Pancreas (tissue), 10 donors: Measurements from ENCODE around the gene DIP2C. TPM values are rescaled to one million over a fixed set of nuclear protein-coding genes. Genes with fewer than 3 reads are reported as not detected.

Source experiments
- ATAC-seq, 4 donors: fragments of 200-7000 bp; cut with Tn5 transposase; one replicate each; pipeline versions ENCODE4 v1.8.0 to v1.9.1; 2020; ENCODE audit warnings: mild to moderate bottlenecking in 4 of 4, moderate library complexity in 4 of 4
- DNase-seq, 6 donors: peaks; one replicate each; pipeline ENCODE4 v3.0.0-alpha.2; 2020
- FAIRE-seq: peaks from 2 replicates; lab custom pipeline; 2012; peaks lifted over from hg19 to GRCh38; lab: Jason Lieb, UNC
- H3K27ac ChIP-seq, 4 donors: fragments of 200-600 bp; sonication (generic); 1 replicate in 3 of 4; 2 replicates in 1 of 4; pipeline versions ENCODE4 v1.5.0 to v1.8.0; 2020
- H3K27me3 ChIP-seq, 4 donors: fragments of 200-600 bp; one replicate each; pipeline ENCODE4 v1.8.0; 2021
- H3K36me3 ChIP-seq, 3 donors: fragments of 200-600 bp; sonication (generic) in 1 of 3; one replicate each; pipeline versions ENCODE4 v1.5.0 to v1.8.0; 2020 to 2021
- H3K4me1 ChIP-seq, 3 donors: fragments of 200-600 bp; one replicate each; pipeline ENCODE4 v1.8.0; 2021
- H3K4me3 ChIP-seq, 4 donors: fragments of 200-600 bp; sonication (generic) in 2 of 4; one replicate each; pipeline versions ENCODE4 v1.5.0 to v1.8.0; 2020 to 2021
- H3K9me3 ChIP-seq, 4 donors: fragments of 200-600 bp; one replicate each; pipeline ENCODE4 v1.8.0; 2021
- WGBS, 2 donors: extraction: QIAGEN DNeasy Blood & Tissue Kit; methylation state at CpG; one replicate each; pipeline ENCODE4 v1.1.7; 2013; 5-methylcytosine and 5-hydroxymethylcytosine counted together
- intact Hi-C, 3 donors: fragments of 100-400 bp; cut with DNase I; formaldehyde crosslinking; loops; one replicate each; pipeline versions ENCODE4 v1.11.1 to v1.14.2; 2022
- polyA plus RNA-seq, 2 donors: library from polyadenylated mRNA; stranded (reverse); fragments of 200-250 nt; gene quantifications; one replicate each; pipeline ENCODE4 v1.2.3, GENCODE V29; 2013
- total RNA-seq, 6 donors: library from RNA; stranded (reverse); fragmentation: NEBNext Ultra II Directional in 4 of 6; extraction: Animal tissue kit (Norgen Biotek cat#: 25700) in 4 of 6; gene quantifications; one replicate each; pipeline versions ENCODE4 v1.2.1 to v1.2.4, GENCODE V29; 2021 to 2023
- TF ChIP-seq, protein P1 (sequence below), 4 donors: fragments of 200-600 bp; sonication (generic) in 3 of 4; IDR thresholded peaks; one replicate each; pipeline versions ENCODE4 v1.5.0 to v1.8.0; 2021; ENCODE audit warnings: antibody characterized with exemption in 4 of 4
- donor health status: healthy with polysubstance abuse.
- donor health status: DM: no; HTN: no; CAD: no; lungs with moderate emphysema.
- donor health status: DM: no; HTN: no; CAD: no.
- donor health status: control.
- donor health status: control.
- donor health status: Bipolar disorder and iron deficiency.
- donor health status: DM: yes; HTN: yes; CAD: no.
- donor health status: DM: no; HTN: no; CAD: no.
- donor health status: DM: no; HTN: no; CAD: no.
- donor health status: DM: yes; HTN: yes; CAD: no.

DIP2C gene
- total and polyA plus RNA-seq, 8 donors = 4.3 to 11.8 (median 7.3) TPM

DNA sequence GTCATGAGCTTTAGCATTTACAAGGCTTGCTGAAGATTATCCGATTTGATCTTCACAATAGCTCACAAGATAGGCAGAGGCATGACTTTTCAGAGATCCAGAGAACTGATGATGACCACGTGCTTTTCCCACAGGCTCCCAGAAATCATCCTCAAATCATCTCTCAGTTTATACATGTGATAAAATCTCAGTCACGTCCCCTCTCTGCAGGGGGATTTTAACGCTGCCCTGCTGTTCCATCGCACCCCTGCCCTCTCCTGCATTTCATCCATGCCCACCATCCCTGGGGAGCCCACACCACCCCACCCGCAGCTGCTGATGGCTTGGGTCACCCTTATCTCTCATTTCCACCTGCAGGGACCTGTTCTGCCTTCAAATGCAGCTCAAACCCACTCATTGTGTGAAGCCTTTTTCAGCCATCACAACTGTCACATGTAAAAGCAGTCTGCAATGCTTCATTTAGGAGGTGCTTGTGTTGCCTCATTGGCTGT is 141.8 kb downstream of the DIP2C start:
- WGBS, 2 donors = 78 to 81% methylated on average over 6 of the region's 6 CpGs
- DNase-seq = no peak
- FAIRE-seq = no peak
- H3K4me3 ChIP-seq = no peak overlapping the region
- H3K9me3 ChIP-seq = no peaks in the 10 kb centered on the region
- no peaks in the 10 kb centered on the region for H3K36me3 ChIP-seq
- intact Hi-C loops = no loop called here
- H3K4me1 ChIP-seq = no peaks in the 10 kb centered on the region
- no peak overlapping the region for H3K27ac ChIP-seq
- TF ChIP-seq, protein P1, sequence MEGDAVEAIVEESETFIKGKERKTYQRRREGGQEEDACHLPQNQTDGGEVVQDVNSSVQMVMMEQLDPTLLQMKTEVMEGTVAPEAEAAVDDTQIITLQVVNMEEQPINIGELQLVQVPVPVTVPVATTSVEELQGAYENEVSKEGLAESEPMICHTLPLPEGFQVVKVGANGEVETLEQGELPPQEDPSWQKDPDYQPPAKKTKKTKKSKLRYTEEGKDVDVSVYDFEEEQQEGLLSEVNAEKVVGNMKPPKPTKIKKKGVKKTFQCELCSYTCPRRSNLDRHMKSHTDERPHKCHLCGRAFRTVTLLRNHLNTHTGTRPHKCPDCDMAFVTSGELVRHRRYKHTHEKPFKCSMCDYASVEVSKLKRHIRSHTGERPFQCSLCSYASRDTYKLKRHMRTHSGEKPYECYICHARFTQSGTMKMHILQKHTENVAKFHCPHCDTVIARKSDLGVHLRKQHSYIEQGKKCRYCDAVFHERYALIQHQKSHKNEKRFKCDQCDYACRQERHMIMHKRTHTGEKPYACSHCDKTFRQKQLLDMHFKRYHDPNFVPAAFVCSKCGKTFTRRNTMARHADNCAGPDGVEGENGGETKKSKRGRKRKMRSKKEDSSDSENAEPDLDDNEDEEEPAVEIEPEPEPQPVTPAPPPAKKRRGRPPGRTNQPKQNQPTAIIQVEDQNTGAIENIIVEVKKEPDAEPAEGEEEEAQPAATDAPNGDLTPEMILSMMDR (IDR thresholded peaks at IDR 0.05) = no peak
- ATAC-seq = no peak
- H3K27me3 ChIP-seq = no peaks in the 10 kb centered on the region

DNA sequence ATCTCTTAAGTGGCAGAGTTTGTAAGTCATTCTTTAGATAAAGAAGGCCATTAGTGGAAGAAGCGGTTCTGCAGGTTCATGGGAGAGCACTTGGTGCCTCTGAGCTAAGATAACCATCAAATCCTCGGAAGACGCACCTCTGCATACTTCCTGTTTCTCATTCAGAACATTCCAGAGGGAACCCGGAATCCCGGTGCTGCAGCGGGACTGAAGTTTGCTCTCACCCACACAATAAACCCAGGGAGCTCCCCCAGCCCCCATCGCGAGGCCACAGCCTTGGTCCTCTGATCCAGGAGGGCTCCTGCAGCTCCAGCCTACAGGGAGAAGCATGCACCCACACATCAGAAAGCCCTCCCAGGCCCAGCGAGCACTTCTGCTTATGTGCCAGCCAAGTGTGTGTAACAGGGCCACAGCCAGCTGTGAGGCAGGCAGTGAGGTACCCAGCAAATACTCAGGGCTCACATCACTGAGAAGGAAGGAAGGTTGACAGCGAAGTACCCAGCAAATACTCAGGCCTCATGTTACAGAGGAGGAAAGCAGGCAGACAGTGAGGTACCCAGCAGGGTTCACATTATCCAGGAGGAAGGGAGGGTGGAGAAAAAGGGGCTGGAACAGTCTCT is 142.4 kb downstream of the DIP2C start:
- ATAC-seq (peak; percentile 35 to 65 (median 60)), FAIRE-seq (no peak), DNase-seq (no peak)
- Histone ChIP-seq H3K27ac (no peak overlapping the region), H3K27me3 (no peaks in the 10 kb centered on the region), H3K36me3 (no peaks in the 10 kb centered on the region), H3K9me3 (no peaks in the 10 kb centered on the region), H3K4me3 (no peak overlapping the region), H3K4me1 (no peaks in the 10 kb centered on the region)
- intact Hi-C loops = no loop called here
- TF ChIP-seq, protein P1 (IDR thresholded peaks at IDR 0.05) = no peak
- WGBS, 2 donors = 25 to 27% methylated on average over 10 of the region's 10 CpGs

- no peak overlapping the region for H3K4me3 ChIP-seq
- H3K36me3 ChIP-seq = no peaks in the 10 kb centered on the region
- FAIRE-seq (no peak), DNase-seq (no peak), ATAC-seq (no peak)
- H3K27ac ChIP-seq = no peak overlapping the region
- no peaks in the 10 kb centered on the region for H3K9me3 ChIP-seq
- no peaks in the 10 kb centered on the region for H3K27me3 ChIP-seq
- intact Hi-C loops = no loop called here
- TF ChIP-seq, protein P1 (IDR thresholded peaks at IDR 0.05) = no peak
- no peaks in the 10 kb centered on the region for H3K4me1 ChIP-seq
- WGBS, 2 donors = 77 to 79% methylated on average over 7 of the region's 7 CpGs
Measured at GRCh38 chr10:546451-546850, 143.0 kb downstream of the DIP2C start.

DNA sequence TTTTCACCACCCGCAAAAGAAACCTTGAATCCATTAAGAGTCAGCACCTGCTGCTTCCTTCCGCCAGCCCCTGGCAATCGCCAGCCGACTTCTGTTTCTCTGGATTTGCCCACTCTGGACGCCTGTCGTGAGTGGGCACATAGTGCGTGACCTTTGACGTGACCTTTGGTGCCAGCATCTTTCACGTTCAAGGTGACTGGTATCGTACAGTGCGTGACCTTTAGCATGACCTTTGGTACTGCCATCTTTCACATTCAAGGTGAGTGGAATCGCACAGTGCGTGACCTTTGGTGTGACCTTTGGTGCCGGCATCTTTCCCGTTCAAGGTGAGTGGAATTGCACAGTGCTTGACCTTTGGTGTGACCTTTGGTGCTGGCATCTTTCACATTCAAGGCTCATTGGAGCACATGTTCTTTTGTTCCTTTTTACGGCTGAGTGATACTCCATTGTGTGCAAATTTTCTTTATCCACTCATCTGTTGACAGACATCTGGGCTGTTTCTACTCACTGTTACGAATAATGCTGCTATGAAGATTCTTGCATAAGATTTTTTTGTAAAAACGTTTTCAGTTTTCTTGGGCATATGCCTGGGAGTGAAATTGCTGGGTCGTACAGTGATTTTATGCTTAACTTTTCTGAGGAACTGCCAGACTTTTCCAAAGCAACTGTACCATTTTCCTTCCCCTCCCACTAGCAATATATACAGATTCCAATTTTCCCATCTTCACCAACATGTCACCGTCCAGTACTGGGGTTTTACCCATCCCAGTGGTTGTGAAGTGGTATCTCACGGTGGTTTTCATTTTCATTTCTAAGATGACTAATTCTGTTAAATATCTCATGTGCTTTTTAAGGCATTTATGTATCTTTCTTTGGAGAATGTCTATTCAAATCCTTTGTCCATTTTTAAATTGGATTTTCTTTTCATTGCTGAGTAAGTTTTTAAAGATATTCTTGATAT is 145.3 kb downstream of the DIP2C start:
- H3K4me1 ChIP-seq = peaks cover 0 to 6% (median 0%) of the 10 kb centered on the region in 3 donors
- TF ChIP-seq, protein P1 (IDR thresholded peaks at IDR 0.05) = no peak
- H3K36me3 ChIP-seq = no peaks in the 10 kb centered on the region
- H3K27me3 ChIP-seq = no peaks in the 10 kb centered on the region
- ATAC-seq = no peak
- no peaks in the 10 kb centered on the region for H3K9me3 ChIP-seq
- intact Hi-C loops = no loop called here
- no peak overlapping the region for H3K4me3 ChIP-seq
- WGBS, 2 donors = 91% methylated on average over 21 of the region's 21 CpGs
- H3K27ac ChIP-seq = no peak overlapping the region
- no peak for FAIRE-seq
- DNase-seq = no peak
